ENCODE results near the gene RPL13A. TPM values are rescaled to one million over a fixed set of nuclear protein-coding genes. Genes with fewer than 3 reads are reported as not detected.
"Not testable (repeated sequence)": the region's sequence is repeated elsewhere in the genome, so short reads cannot be mapped to it uniquely, and the experiment has no call there.

RPL13A gene
- 1,470 and 1,688 TPM in 2 replicates for total RNA-seq
- 2,387 TPM for polyA plus RNA-seq (2012)

DNA sequence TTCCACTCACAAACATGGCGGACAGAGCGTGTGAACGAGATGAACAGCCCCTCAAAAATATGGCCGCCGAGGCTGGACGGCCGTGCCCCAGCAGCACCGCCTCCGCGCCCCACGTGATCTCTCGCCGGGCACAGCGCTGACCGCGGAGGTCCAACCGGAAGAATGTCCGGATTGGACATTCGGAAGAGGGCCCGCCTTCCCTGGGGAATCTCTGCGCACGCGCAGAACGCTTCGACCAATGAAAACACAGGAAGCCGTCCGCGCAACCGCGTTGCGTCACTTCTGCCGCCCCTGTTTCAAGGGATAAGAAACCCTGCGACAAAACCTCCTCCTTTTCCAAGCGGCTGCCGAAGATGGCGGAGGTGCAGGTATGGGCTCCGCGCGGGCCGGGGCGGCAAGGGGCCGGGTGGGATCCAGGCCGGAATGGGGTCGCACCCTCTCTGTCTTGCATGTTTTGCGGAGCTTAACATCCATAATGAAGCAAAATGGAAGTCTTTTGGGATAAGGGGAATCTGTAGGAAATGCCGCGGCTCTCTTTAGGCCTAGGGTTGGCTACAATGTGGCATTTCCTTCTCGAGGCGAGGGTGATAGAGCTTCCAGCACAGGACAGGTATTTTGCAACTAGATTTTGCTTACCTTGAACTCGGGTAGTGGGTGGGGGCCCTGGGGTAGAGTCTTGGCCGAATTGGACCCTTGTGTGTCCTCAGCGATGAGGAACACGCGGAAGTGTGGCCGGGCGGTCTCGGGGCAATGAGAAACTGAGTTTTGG lies at the start of gene RPL13A:
TSS of gene RPL13A (plus strand) at position 332 of the 769 bp plus-strand sequence. CDS start at position 354, 22 bp downstream.
- peak; percentile 99 for DNase-seq (ENCODE audit: low read depth)

- no peak for DNase-seq (ENCODE audit: low read depth)
Observed at GRCh38 chr19:49438261-49438660, 49.1 kb upstream of the RPL13A start.

- DNase-seq (ENCODE audit: low read depth): no peak
Observed at GRCh38 chr19:49439836-49440235, 47.6 kb upstream of the RPL13A start.

DNA sequence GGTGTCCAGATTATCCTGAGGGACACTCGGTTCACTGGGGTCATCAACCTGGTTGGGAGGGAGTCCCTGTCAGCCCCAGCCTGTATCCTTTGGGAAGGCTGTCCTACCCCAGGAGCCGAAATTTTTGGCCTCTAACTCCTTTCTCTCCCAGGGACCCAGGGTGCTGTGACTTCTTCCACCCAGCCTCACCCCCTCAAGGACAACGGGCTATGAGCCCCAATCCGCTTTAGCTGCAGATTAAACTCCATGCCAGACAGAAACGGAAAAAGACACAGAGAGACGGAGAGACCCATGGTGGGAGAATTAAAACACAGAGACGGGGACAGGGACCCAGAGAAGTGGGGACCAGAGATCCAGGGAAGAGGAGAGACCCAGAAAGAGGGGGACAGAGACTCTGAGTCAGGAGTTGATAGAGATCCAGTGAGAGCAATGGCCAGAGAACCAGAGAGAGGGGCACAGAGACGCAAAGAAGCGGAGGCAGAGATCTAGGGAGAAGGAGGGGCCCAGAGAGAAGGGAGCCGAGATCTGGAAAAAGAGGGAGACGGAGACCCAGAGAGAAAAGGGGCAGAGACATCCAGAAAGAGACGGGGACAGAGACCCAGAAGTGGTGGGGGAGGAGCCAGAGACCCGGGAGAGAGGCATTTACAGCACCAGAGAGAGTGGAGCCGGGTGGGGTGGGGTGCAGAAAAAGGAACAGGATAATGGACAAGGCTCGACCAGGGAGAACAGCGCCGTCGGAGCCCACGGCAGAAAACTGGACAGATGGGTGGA lies 46.8 kb upstream of the RPL13A start:
- no peak for DNase-seq (ENCODE audit: low read depth)

GRCh38 chr19:49441210-49441959 lies 46.0 kb upstream of the RPL13A start, which contains the start of gene SLC17A7:
TSS of gene SLC17A7 (minus strand) at chr19:49441527. CDS start at chr19:49441379, 148 bp downstream.
- DNase-seq (ENCODE audit: low read depth): no peak

- DNase-seq (ENCODE audit: low read depth): no peak
Observed at GRCh38 chr19:49441960-49442350, 45.5 kb upstream of the RPL13A start.

GRCh38 chr19:49442354-49442753 lies 45.1 kb upstream of the RPL13A start:
- peak; percentile 25 for DNase-seq (ENCODE audit: low read depth)

DNA sequence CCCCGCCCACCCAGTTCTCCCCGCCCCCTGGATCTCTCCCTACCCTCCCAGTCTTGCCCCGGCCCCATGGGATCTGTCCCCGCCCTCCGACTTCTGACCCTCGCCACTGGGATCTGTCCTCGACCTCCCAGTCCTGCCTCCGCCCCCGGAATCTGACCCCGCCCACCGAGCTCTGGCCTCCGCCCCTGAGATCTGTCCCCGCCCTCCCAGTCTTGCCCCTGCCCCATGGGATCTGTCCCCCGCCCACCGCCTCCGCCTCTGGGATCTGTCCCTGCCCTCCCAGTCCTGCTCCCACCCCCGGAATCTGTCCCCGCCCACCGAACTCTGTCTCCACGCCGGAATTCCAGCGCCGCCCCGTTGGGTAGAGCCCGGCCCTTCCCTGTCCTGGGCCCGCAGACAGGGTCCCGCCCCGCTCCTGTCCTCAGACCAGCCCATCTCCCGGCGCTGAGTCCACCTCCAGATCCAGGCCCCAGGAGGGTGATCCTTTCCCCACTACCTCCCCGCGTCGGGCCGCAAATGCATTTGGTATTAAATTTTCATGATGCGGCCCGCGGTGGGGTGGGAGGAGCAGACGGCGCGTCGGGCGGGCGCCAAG lies 44.5 kb upstream of the RPL13A start:
- peak; percentile 92 for DNase-seq (ENCODE audit: low read depth)

- DNase-seq (ENCODE audit: low read depth): peak; percentile 95
Observed at GRCh38 chr19:49443366-49444099, 43.9 kb upstream of the RPL13A start.

GRCh38 chr19:49444100-49444700 lies 43.2 kb upstream of the RPL13A start:
- DNase-seq (ENCODE audit: low read depth): not testable (repeated sequence)

DNA sequence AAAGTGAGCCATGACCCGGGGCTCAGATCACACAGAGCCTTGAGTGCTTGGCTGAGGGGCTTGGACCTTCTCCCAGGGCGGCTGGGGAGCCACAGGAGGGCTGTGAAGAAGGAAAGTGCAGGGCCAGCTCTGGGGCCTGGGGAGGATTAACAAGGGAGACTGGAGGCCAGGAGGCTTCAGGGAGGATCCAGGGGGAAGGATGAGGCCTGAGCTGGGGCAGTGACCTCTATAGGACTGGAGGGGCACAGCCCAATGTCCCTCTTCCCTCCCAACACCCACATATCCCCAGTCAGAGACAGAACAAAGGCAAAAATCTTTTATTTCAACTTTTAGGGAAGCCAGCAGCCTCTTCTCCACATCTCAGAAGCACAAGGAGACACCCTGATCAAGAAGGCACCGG lies 41.4 kb upstream of the RPL13A start:
- no peak for DNase-seq (ENCODE audit: low read depth)

GRCh38 chr19:49447485-49448431 lies 39.6 kb upstream of the RPL13A start:
- no peak for DNase-seq (ENCODE audit: low read depth)

- no peak for DNase-seq (ENCODE audit: low read depth)
Observed at GRCh38 chr19:49448432-49448786, 39.0 kb upstream of the RPL13A start.

- DNase-seq (ENCODE audit: low read depth): no peak
Observed at GRCh38 chr19:49450405-49450804, 37.0 kb upstream of the RPL13A start.

GRCh38 chr19:49451430-49452181 lies 35.8 kb upstream of the RPL13A start, which contains the start of gene PIH1D1:
TSS of gene PIH1D1 (minus strand) at chr19:49451814. CDS start at chr19:49451574, 240 bp downstream.
- peak; percentile 100 for DNase-seq (ENCODE audit: low read depth)

GRCh38 chr19:49453013-49453756 lies 34.2 kb upstream of the RPL13A start, which contains the start of gene ALDH16A1:
TSS of gene ALDH16A1 (plus strand) at chr19:49453225. CDS start at chr19:49453332, 107 bp downstream.
- DNase-seq (ENCODE audit: low read depth): peak; percentile 99

DNA sequence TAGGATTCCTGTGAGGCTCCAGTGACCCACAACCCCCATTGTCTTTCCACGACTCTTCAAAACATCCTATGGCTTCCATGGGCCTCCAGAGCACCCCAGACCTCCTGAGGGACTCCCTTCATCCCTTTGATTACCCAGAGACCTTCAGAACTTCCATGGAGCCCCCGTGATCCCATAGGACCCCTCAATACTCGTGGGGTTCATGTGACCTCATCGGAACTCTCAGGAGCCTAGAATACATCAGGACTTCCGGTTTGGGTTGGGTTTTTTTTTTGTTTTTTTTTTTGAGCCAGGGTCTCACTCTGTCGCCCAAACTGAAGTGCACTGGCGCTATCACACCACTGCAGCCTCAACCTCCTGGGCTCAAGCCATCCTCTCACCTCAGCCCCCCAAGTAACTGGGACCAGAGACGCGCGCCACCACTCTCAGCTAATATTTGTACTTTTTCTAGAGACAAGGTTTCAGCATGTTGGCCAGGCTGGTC lies 33.6 kb upstream of the RPL13A start:
- no peak for DNase-seq (ENCODE audit: low read depth)

Measured in myocyte (in vitro differentiated cells).